ENCODE results near the gene MMP2. TPM values are rescaled to one million over a fixed set of nuclear protein-coding genes. Genes with fewer than 3 reads are reported as not detected.

The MMP2 gene
- total RNA-seq, 1 experiment from 2014 or later: 0.91 TPM

DNA sequence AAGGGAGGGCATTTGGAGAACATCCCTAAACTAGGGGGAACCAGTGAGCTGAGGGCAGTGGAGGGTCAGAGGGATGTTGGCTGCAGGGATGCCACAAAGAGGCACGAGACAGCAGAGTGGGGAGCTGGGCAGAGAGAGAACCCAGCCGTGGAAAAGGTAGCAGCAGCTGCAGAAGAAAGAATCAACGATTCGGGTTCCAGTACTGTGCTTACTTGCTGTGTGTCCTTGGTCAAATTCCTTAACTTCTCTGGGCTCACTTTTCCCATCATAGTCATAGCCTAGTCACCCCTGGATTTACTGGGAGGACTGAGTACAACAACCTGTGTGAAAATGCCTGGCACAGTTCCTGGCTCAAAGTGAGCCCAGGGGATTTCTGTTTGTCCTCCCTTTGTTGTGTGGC lies 12.8 kb upstream of the MMP2 start:
- ChIA-PET POLR2A (no interaction called here), CTCF (interaction anchor here (2.5 kb wide), 1 partner anchor 29 kb away, joined by 14 read pairs; no protein-coding TSS in a partner anchor)
- no peak for DNase-seq
- Mint-ChIP-seq H3K4me3 (ENCODE audit: unreplicated experiment) (no peak overlapping the region), H3K4me1 (ENCODE audit: low read depth, unreplicated experiment) (peaks cover 12% of the 10 kb centered on the region), H3K27ac (ENCODE audit: unreplicated experiment) (no peak overlapping the region), H3K27me3 (ENCODE audit: insufficient read depth, unreplicated experiment) (no peaks in the 10 kb centered on the region), H3K36me3 (ENCODE audit: insufficient read depth, unreplicated experiment) (no peaks in the 10 kb centered on the region), H3K9me3 (ENCODE audit: unreplicated experiment) (no peaks in the 10 kb centered on the region)
- TF ChIP-seq CTCF (IDR thresholded peaks at IDR 0.05; ENCODE audit: insufficient read depth in 1 of 2, low read depth in 1 of 2, low read length in 1 of 2, severe bottlenecking in 1 of 2, unreplicated experiment in 1 of 2): no peak
- Histone ChIP-seq H3K4me3 (ENCODE audit: low read depth, low read length) (no peak overlapping the region), H3K9me3 (no peaks in the 10 kb centered on the region), H3K36me3 (ENCODE audit: control insufficient read depth, insufficient read depth, low read length) (no peaks in the 10 kb centered on the region), H3K27me3 (replicated peaks; ENCODE audit: control insufficient read depth, insufficient read depth, low read length) (no peaks in the 10 kb centered on the region), H3K4me1 (peaks cover 4% of the 10 kb centered on the region; the same call in 1 of the 2 replicates)
- intact Hi-C loops (cut with micrococcal nuclease; ENCODE audit: unreplicated experiment): no loop called here
- BruUV-seq (replicated peaks): no TSS peak

DNA sequence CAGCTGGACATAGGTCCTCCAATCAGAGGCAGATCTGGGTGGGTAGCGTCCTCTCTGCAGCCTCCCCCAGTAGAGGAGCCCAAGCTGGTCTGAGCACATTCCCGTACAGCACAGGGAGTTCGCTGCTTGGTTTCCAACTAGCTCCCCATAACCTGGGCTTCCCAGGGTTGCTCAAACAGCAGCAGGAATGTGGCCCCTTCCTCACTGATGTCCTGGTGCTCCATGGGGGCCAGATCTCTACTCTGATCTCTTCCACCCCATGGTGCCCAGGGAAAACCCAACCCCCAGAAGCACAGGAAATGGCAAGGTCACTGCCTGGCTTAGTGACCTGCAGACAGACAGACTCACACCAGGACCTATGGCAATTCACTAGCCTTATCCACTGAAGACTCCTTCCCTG lies 11.1 kb upstream of the MMP2 start:
- Histone ChIP-seq H3K4me1 (peaks cover 4% of the 10 kb centered on the region; the same call in 1 of the 2 replicates), H3K4me3 (ENCODE audit: low read depth, low read length) (no peak overlapping the region), H3K9me3 (no peaks in the 10 kb centered on the region), H3K36me3 (ENCODE audit: control insufficient read depth, insufficient read depth, low read length) (no peaks in the 10 kb centered on the region), H3K27me3 (replicated peaks; ENCODE audit: control insufficient read depth, insufficient read depth, low read length) (no peaks in the 10 kb centered on the region)
- no peaks in the 10 kb centered on the region for H3K36me3 Mint-ChIP-seq (ENCODE audit: insufficient read depth, unreplicated experiment)
- ChIA-PET POLR2A (no interaction called here), CTCF (no interaction called here)
- no TSS peak for BruUV-seq (replicated peaks)
- H3K27me3 Mint-ChIP-seq (ENCODE audit: insufficient read depth, unreplicated experiment): peaks cover under 1% of the 10 kb centered on the region
- H3K4me1 Mint-ChIP-seq (ENCODE audit: low read depth, unreplicated experiment): peaks cover 6% of the 10 kb centered on the region
- no peak for DNase-seq
- TF ChIP-seq CTCF (IDR thresholded peaks at IDR 0.05; ENCODE audit: insufficient read depth in 1 of 2, low read depth in 1 of 2, low read length in 1 of 2, severe bottlenecking in 1 of 2, unreplicated experiment in 1 of 2): no peak
- intact Hi-C loops (cut with micrococcal nuclease; ENCODE audit: unreplicated experiment): no loop called here
- no peak overlapping the region for H3K27ac Mint-ChIP-seq (ENCODE audit: unreplicated experiment)
- H3K4me3 Mint-ChIP-seq (ENCODE audit: unreplicated experiment): no peak overlapping the region
- no peaks in the 10 kb centered on the region for H3K9me3 Mint-ChIP-seq (ENCODE audit: unreplicated experiment)

DNA sequence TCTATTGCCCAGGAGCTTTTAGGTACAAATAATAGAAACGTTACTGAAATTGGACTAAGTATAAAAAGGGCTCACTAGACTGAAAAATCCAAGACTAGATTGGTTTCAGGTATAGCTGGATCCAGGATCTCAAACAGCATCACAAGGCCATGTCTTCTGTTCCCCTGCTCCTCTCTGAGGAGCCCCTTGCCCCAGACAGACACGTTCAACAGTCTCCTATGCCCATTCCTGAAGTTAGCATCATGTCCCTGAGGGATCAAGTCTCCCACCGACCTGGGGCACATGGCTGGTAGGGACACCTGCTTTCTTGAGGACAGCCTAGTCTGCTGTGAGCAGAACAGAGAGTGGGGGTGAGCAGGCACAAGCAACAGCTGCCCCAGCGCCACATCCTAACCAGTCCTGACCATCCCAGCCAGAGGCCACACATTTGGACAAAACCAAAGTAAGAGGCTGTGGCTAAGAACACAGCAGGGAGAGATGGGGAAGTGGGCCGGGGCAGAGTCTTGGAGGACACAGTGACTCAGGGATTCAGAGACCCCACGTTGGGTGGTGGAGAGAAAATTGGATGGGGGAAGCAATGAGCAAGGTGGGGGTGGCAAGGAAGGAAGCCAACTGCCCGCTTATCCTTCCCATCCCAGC lies 10.5 kb upstream of the MMP2 start:
- ChIA-PET POLR2A (no interaction called here), CTCF (no interaction called here)
- no peak for DNase-seq
- H3K36me3 Mint-ChIP-seq (ENCODE audit: insufficient read depth, unreplicated experiment): no peaks in the 10 kb centered on the region
- no peaks in the 10 kb centered on the region for H3K9me3 Mint-ChIP-seq (ENCODE audit: unreplicated experiment)
- intact Hi-C loops (cut with micrococcal nuclease; ENCODE audit: unreplicated experiment): no loop called here
- no peak overlapping the region for H3K27ac Mint-ChIP-seq (ENCODE audit: unreplicated experiment)
- no peaks in the 10 kb centered on the region for H3K27me3 ChIP-seq (replicated peaks; ENCODE audit: control insufficient read depth, insufficient read depth, low read length)
- no TSS peak for BruUV-seq (replicated peaks)
- peaks cover 4% of the 10 kb centered on the region; the same call in 1 of the 2 replicates for H3K4me1 ChIP-seq
- peaks cover 3% of the 10 kb centered on the region for H3K27me3 Mint-ChIP-seq (ENCODE audit: insufficient read depth, unreplicated experiment)
- no peak overlapping the region for H3K4me3 ChIP-seq (ENCODE audit: low read depth, low read length)
- no peak overlapping the region for H3K4me3 Mint-ChIP-seq (ENCODE audit: unreplicated experiment)
- no peak for TF ChIP-seq CTCF (IDR thresholded peaks at IDR 0.05; ENCODE audit: insufficient read depth in 1 of 2, low read depth in 1 of 2, low read length in 1 of 2, severe bottlenecking in 1 of 2, unreplicated experiment in 1 of 2)
- no peaks in the 10 kb centered on the region for H3K36me3 ChIP-seq (ENCODE audit: control insufficient read depth, insufficient read depth, low read length)
- peaks cover 6% of the 10 kb centered on the region for H3K4me1 Mint-ChIP-seq (ENCODE audit: low read depth, unreplicated experiment)
- H3K9me3 ChIP-seq: no peaks in the 10 kb centered on the region
